GM06990 (cell line): ENCODE results near the gene GALNT14.

ENCODE experiments used
- DNase-seq: peaks from one replicate; pipeline ENCODE4 v3.0.0-alpha.2; 2011; ENCODE audit not compliant: insufficient read length; ENCODE audit errors: extremely low read depth
- H3K27me3 ChIP-seq: replicated peaks from 2 replicates; pipeline ENCODE4 v1.6.0; 2011; ENCODE audit warnings: low read length; ENCODE audit not compliant: control insufficient read depth, insufficient read depth
- H3K36me3 ChIP-seq: 2 replicates; pipeline ENCODE4 v1.5.1; 2011; ENCODE audit warnings: low read length; ENCODE audit not compliant: control insufficient read depth, insufficient read depth
- H3K4me3 ChIP-seq: replicated peaks from 2 replicates; pipeline ENCODE4 v1.5.1; 2011; ENCODE audit warnings: low read depth, mild to moderate bottlenecking, control low read depth, low read length
- CTCF ChIP-seq: IDR thresholded peaks from 2 replicates; pipeline ENCODE4 v1.5.1; 2011; ENCODE audit warnings: low read length, control low read depth, mild to moderate bottlenecking, inconsistent platforms; ENCODE audit not compliant: insufficient read depth, poor library complexity, severe bottlenecking

GALNT14 gene

GRCh38 chr2:30992781-30993180 lies 145.5 kb downstream of the GALNT14 start:
- Histone ChIP-seq H3K4me3 (no peak overlapping the region), H3K27me3 (peaks cover 4% of the 10 kb centered on the region), H3K36me3 (no peaks in the 10 kb centered on the region)
- TF ChIP-seq CTCF, result no peak
- no peak for DNase-seq

- Histone ChIP-seq H3K4me3 (no peak overlapping the region), H3K27me3 (peaks cover 1% of the 10 kb centered on the region), H3K36me3 (no peaks in the 10 kb centered on the region)
- TF ChIP-seq CTCF, result no peak
- no peak for DNase-seq
Observed at GRCh38 chr2:30990671-30991070, 147.6 kb downstream of the GALNT14 start.

- no peak for TF ChIP-seq CTCF
- no peak for DNase-seq
- H3K36me3 ChIP-seq, result no peaks in the 10 kb centered on the region
- peaks cover 1% of the 10 kb centered on the region for H3K27me3 ChIP-seq
- H3K4me3 ChIP-seq, result no peak overlapping the region
Observed at GRCh38 chr2:30990176-30990575, 148.1 kb downstream of the GALNT14 start.

- no peak for TF ChIP-seq CTCF
- Histone ChIP-seq H3K4me3 (no peak overlapping the region), H3K36me3 (no peaks in the 10 kb centered on the region), H3K27me3 (peaks cover 1% of the 10 kb centered on the region)
- no peak for DNase-seq
Observed at GRCh38 chr2:30989746-30990145, 148.5 kb downstream of the GALNT14 start.

GRCh38 chr2:30987566-30987965 lies 150.7 kb downstream of the GALNT14 start:
- Histone ChIP-seq H3K4me3 (no peak overlapping the region), H3K36me3 (no peaks in the 10 kb centered on the region), H3K27me3 (no peaks in the 10 kb centered on the region; the same call in 1 of the 2 replicates)
- DNase-seq, result no peak
- TF ChIP-seq CTCF, result no peak

GRCh38 chr2:30986231-30986580 lies 152.0 kb downstream of the GALNT14 start:
- no peak for TF ChIP-seq CTCF
- no peaks in the 10 kb centered on the region; the same call in 1 of the 2 replicates for H3K27me3 ChIP-seq
- no peak for DNase-seq
- no peak overlapping the region for H3K4me3 ChIP-seq
- H3K36me3 ChIP-seq, result no peaks in the 10 kb centered on the region
